ENCODE measurements around the gene WDTC1.
A peak's percentile ranks its signal among the peaks of the same experiment; 100 is the strongest.

Gene WDTC1

DNA sequence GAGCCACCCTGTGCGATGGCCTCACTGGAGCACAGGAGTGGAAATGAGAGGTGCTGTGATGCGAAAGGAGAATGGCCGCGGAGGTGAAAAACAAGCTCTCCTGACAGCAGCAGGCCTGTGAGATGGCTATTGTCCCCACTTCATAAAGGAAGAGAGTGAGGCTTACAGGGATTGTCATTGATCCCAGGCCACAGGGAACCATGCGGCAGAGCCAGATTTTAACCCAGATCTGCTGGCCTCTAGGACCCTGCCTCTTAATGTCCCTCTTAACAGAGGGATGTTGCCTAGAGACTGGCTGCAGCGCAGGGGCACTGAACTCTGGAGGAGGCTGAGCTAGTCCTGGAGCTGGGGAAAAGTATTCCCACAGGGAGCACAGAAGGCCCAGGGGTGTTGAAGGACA, 104.3 kb downstream of the WDTC1 start:
- no peak for DNase-seq

DNA sequence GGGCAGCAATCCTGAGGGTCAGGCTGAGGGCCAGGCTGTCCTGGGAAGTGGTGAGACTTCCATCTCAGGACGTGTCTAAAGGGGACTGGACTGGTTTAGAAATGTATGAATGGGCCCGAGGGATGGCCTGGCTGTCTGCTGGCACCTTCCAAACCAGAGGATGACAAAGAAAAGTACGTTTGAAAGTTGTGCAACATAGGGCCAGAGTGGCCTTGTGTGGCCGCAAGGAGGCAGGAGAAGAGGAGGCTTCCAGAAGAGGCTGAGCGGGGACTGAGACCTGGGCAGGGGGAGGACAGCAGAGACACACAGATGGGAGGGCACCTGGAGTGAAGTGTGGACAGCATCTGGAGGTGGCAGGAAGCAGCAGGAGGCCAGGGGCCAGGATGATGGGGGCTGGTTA, 104.8 kb downstream of the WDTC1 start:
- DNase-seq, result no peak

DNA sequence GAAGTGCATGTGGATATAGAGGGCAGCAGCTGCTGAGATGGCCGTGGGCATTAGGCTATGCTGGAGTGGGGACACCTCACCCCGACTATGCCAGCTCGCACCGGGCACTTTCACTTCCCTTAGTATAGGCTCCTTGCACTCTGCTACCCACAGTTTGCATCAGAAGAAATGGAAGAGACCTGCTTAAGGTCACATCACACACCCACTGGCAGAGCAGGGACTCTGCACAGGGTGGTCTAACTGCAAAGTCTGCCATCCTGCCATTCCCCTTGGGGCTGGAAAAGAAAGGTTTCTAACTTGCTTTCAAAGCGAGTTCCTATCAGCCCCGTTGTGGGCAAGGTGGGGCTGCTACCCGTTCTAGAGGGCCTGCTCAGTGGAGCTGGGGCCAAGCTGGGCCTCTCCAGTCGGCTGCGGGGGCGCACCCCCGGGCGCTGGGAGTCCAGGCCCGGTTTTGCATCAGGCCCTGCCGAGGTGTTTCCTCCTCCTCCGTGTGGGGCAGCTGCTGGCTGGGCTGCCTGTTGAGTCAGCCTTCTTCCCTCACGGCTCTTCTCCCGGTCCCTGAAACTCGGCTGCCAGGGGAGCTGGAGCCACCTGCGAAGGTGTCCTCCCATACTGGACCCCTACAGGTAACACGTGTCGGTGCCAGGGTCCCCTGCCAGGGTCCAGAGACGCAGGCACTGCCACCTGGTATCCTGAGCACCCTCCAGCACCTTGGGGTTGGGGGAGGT, 107.3 kb downstream of the WDTC1 start, which contains the start of gene SYTL1:
Gene SYTL1, plus strand, starts transcription at position 498 of the 728 bp plus-strand sequence. CDS start 3,313 bp downstream, outside the sequence.
- DNase-seq, result peak; percentile 67

DNA sequence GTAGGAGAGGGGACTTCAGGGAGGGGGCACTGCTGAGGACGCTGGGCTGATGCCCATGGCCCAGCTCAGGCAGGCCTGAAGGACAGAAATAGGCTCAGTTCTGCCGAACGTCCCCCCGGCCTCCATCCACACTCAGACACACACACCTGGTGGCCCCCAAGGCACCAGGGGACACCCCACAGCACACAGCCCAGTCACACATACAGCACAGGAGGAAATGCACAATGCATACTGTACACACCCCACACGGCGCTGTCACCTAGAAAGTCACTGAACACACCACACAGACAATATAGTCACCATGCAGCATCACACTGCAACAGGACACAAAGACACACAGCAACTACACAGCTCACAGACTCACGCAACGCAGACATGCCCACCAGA, 108.0 kb downstream of the WDTC1 start:
- peak; percentile 39 for DNase-seq

DNA sequence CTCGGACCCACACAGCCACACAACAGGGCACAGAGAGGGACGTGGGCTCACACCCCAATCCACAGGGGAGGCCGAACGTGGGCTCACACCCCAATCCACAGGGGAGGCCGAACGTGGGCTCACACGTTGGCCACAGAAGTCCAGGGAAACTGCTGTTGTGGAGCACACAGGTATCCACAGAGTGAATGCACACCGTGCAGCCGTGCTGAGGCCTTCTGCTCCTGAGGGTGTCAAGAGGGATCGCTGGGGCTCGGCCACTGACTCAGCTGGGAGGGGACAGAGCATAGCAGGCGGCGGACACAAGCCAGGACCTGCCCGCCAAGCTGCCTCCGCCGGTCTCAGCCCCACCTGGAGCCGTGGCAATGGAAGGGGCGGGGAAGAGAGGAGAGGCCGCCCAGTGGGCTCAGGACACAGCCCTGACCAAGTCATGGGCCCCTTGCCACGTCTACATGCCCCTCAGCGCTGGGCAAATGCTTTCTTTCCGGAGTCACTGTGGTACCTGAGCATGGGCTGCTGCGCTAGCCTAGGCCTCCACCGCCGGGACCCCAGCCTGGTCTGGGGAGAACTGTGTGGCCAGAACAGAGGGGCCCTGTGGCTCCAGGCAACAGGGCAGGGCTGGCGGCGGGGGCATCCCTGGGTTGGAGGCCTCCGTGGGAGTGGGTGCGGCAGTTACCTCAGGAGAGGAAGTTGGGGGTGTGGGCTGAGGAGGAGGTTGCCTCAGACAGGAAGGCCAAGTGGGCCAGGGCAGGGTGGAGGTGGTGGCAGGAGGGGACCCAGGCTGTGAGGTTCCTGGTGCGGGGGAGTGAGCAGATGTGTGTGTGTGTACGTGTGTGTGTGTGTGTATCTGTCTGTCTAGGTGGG, 108.6 kb downstream of the WDTC1 start:
- peak; percentile 87 for DNase-seq

DNA sequence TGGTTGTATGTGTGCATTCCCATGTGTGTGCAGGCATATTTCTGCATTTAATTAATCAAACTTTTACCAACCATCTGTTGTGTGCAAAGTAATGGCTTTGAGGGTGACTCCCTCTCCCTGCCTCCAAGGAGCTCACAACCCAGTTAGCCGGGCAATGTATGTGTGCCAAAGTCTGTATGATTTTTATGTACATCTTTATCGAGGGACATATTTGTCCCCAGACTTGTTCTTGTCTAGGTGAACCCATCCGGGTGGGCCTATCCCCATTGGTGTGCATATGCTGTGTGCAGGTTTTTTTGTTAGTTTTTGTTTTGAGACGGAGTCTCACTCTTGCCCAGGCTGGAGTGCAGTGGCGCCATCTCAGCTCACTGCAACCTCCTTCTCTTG, 109.2 kb downstream of the WDTC1 start:
- DNase-seq, result no peak

DNA sequence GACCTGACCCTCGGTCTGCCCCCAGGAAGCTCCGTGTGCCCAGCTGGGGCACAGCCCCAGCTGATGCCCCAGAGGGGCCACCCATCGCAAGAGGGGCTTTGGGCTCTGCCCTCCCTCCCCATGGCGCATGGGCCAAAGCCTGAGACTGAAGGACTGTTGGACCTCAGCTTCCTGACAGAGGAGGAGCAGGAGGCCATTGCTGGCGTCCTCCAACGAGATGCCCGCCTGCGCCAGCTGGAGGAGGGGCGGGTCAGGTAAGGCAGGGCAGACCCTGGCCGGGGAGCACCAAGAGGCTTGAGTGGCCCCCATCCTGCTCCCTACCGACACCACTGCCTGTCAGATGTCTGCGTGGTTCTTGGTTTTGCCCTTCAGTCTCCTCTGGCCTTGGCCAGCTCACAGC, 110.8 kb downstream of the WDTC1 start:
- DNase-seq, result no peak

DNA sequence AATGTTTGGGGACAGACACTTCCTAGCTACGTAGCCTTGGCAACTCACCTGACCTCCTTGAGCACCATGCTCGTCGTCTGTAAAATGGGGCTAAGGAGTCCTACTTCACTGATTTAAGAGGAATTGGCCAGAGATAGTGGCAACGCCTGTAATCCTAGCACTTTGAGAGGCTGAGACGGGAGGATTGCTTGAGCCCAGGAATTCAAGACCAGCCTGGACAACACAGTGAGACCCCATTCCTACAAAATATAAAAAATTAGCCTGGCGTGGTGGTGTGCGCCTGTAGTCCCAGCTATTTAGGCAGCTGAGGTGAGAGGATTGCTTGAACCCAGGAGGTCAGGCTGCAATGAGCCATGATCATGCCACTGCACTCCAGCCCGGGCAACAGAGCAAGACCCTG, 111.9 kb downstream of the WDTC1 start:
- no peak for DNase-seq

DNA sequence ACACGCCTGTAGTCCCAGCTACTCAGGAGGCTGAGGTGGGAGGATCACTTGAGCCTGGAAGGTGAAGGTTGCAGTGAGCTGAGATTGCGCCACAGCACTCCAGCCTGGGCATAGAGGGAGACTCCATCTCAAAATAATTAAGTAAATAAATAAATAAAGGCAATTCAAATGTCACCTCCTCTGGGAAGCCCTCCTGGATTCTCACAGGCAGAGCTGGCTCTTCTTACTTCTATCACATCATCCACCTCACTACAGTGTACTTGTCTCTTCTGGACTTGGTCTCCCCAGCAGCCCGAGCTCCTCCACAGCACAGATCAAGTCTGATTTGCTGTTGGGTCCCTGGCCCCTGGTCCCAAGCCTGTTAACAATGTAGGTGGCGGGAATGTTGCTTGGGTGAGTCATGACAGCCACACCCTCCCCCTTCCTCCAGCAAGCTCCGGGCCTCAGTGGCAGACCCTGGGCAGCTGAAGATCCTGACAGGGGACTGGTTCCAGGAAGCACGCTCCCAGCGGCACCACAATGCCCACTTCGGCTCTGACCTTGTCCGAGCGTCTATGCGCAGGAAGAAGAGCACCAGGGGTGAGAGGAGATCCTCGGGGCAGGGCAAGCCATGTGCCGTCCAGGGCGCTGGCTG, 112.7 kb downstream of the WDTC1 start:
- no peak for DNase-seq

DNA sequence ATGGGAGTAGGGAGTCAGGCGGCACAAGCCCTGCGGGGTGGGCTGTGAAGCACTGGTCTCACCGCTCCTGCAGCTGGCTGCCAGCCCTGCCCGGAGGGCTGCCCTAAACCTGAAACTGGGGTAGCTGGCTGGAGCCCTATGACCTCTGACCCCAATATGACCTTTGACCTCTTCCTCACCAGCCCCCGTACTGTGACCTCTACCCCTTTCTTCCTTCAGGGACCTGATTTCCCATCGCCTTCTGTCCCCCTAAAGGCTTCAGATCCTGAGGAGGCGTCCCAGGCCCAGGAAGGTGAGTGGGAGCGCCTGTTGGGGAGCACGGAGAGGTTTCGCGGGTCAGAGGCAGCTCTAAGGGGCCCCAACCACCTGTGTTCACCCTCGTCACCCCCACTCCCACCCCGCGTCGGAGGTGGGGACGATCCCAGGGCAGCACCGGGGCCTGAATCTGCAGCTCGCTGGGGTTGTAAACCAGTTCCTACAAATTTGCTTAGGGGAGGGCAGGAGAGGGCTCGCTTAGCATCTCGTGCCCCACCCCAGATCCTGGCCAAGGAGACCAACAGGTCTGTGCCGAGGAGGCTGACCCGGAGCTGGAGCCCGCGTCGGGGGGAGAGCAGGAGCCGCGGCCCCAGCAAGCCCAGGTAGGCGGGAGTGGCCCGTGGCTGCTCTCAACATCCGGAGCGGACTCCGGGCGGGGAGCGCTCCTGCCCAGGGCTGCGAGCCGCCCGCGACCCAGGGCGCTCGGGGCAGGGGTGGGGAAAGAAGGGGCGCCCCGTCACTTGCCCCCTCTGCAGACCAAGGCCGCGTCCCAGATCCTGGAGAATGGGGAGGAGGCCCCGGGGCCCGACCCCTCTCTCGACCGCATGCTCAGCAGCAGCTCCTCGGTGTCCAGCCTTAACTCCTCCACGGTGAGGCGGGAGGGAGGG, 114.7 kb downstream of the WDTC1 start:
- peak; percentile 41 for DNase-seq

DNA sequence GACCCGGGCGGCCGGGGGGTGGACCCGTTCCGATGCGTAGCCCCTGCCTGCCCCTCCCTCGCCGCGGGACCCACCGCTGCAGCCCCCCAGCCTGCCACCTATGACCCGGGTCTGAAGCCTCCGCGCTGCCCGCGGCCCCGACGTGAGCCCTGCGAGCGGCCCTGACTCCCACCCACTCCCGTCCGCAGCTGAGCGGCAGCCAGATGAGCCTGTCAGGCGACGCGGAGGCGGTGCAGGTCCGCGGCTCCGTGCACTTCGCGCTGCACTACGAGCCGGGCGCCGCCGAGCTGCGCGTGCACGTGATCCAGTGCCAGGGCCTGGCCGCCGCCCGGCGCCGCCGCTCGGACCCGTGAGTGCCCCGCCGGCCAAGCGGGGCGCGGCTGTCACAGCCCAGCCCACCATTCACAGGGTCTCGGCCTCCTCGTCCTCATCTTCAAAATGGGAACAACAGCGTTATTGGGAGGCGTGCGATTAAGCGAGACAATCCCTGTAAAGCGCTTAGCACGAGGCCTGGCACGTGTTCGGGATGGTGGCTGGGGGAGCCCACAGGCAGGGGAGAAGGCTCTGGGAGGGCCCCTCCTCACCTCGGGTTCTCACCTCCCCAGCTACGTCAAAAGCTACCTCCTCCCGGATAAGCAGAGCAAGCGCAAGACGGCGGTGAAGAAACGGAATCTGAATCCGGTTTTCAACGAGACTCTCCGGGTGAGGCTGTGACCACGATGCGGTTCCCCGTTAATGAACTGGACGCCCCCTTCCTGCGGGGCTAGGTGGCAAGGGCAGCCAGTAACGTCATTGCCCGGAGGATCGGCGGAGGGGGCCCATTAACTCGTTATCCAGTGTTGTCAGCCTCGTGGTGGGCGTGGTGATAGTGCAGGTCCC, 115.6 kb downstream of the WDTC1 start:
- no peak for DNase-seq

DNA sequence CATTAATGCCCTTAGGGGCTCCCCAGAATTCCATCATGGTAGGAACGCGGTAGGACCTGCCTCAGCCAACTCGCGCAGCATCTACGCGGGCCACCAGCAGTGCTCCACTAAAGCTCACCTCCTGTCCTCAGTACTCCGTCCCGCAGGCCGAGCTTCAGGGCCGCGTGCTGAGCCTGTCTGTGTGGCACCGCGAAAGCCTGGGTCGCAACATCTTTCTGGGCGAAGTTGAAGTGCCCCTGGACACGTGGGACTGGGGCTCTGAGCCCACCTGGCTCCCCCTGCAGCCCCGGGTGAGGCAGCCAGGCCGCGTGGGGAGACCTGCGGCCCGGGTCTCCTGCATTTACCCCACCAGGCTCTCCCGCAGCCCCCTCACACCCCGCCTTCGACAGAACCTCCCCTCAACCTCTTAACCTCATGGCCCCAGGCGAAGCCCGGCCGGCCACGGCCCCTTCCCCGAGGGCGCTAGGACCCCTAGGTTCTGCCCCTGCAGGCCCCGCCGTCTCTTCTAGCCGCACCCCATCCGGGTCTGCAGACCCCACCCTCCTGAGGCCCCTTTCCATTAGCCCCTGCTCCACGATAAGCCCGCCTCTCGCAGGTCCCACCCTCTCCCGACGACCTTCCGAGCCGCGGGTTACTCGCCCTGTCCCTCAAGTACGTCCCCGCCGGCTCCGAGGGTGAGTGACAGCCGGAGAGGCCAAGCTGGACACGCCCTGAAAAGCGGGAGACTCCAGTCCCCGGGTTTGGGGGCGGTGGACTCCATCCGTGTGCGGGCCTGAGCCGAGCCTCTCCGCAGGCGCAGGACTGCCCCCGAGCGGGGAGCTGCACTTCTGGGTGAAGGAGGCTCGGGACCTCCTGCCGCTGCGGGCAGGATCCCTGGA, 116.5 kb downstream of the WDTC1 start:
- no peak for DNase-seq

DNA sequence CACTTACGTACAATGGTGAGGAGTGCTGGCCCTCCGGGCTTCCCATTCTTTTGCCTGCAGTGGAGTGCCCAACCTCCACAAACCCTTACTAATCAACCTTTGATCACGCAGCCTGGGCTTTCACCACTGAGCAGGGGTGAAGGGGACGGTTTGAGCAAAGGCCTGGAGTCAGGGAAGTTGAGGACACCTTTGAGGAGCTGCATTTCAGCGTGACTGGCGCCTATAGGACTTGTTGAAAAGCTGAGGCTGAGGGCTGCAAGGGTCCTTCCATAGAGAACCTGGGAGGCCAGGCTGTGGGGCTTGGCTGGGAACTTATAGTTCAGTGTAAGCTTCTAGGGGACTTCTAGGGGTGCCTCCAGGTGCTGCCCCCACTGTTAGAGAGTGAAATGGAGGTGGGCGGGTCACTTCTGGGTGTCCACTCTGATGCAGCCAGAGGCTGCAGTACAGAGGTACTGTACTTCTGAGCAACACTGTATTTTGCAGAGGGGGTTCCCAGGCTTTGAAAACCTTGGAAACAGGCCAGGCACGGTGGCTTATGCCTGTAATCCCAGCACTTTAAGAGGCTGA, 117.2 kb downstream of the WDTC1 start:
- no peak for DNase-seq

DNA sequence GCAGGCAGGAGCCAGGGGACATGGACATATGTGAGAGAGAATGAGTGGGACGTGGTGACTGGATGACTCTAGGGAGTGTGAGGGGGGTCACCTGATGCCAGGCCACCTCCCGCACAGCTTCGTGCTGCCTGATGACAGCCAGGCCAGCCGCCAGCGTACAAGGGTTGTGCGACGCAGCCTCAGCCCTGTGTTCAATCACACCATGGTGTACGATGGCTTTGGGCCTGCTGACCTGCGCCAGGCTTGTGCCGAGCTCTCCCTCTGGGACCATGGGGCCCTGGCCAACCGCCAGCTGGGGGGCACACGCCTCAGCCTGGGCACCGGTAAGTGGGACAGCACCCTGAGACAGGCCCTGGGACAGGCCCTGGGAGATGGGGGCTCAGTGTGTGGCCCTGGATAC, 118.7 kb downstream of the WDTC1 start:
- no peak for DNase-seq

DNA sequence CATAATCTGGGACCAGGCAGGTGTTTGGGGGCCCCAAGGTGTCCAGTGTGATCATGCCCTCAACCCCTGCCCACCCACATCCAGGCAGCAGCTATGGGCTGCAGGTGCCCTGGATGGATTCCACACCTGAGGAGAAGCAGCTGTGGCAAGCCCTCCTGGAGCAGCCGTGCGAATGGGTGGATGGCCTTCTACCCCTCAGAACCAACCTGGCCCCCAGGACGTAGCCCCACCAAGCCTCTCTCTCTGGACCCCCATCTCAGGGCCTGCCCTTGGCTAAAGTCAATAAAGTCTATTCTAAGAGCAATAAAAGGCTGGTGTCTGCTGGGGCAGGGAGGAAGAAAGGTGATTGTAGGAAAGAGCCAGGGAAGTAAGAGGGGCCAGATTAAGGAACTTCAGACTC, 119.2 kb downstream of the WDTC1 start:
- DNase-seq, result no peak

DNA sequence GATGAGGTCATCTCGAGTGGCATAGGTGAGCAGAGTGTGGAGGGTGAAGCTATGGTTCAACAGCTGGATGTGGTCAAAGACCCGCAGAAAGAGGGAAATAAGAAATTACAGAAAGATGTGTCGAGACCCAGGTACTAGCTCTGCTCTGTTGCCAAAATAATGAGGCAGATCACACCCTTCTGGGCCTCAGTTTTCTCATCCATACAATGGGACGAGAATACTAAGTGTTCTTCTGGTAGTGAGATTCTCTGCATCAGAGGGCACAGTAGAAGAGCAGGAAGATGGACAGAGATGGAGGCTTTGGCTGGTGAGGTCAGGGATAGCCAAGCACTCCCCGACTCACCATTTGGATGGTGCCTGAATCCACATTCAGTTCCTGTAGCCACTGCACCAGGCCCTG, 121.3 kb downstream of the WDTC1 start:
- no peak for DNase-seq

DNA sequence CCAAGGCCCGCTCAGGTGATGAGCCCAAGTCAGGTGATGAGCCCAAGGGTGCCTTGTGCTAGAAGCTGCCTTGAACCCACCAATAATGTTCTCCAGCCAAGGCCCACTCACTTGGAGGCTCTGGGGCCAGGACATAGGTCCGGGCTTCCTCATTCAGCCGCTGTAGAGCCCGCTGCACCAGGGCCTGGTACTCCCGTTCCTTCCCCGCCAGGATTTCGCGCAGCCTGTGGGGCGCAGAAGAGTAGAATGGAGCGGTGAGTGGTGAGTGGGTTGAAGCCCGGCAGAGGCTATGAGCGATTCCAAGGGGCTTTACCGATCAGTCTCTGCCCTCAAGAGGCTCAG, 121.8 kb downstream of the WDTC1 start:
- DNase-seq, result no peak

DNA sequence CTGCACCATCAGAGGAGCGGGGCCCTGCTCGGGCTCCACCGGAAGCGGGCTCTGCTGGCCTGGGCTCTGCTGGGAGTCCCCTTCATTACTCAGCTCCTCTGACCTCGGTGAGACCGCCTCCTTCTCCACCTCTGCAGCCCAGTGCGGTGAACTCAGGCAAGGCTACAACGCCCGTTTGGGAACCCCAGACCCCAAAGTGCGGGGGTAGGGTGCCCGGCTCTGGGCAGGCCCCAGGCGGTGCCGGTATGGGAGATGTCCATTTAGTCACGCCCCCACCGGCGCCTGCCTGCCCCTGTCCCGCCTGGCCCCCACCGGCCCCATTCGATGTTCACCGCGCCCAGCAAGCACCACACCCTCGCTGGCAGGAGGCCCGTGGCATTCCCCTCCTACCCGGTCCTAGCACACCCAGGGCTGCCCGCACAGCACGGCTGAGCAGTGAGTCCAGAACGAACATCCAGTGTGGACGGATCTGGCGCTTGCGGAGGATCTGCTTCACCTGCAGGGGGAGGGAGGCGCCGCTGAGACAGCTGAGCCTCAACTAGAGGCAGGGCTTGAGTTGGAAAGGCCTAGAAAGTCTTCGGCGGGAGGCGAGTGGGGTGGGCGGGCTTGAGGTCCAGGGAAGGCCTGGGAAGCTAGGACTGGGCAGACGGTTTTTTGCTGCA, 122.3 kb downstream of the WDTC1 start:
- peak; percentile 60 for DNase-seq

DNA sequence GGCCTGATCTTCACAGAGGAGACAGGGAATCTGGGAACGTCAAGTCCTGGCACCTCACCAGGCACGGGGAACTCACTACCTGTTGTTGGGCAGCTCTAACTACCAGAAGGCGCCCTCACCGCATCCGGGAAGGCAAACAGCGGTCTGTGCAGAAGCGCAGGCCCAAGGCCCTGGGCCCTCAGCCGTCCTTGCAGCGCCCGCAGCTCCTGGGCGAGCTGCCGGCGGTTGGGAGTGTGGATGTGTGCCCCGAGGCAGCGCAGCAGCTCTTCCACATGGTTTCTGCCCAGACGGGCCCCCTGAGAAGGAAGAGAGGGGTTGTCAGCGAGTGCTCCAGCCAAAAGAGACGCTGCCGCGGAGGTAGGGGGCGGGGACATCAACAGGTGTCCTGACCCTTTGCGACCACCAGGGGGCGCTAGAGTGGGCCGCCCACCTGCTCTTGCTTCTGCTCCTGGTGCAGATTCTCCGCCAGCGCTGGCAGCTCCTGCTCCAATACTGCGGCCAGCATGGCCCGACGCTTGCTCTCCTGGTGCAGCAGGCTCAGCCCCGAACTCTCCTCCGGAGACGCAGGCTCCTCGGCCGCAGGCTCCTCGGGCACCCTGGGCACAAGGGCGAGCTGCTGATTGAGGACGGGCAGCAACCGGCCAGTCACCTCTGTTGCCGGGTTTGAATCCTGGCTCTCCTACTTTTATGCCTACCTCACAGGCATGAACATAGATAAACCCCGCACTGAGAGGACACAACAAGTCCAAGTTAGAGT, 123.0 kb downstream of the WDTC1 start:
- peak; percentile 87 for DNase-seq

Data from CD4-positive, alpha-beta T cell treated with Interleukin-12 subunit alpha and Interleukin-12 subunit beta, for 1 hour (primary cell).